Gastroesophageal sphincter (tissue), 3 donors: ENCODE data around the gene SELENOV.

Source experiments
- CTCF ChIP-seq, 4 experiments: fragments of 200-600 bp in 2 of 4; fragments of 450-650 bp in 2 of 4; sonication (generic) in 1 of 4; IDR thresholded peaks; one replicate each; pipeline ENCODE4 v1.5.1; 2017 to 2019; ENCODE audit warnings: antibody characterized with exemption in 4 of 4, mild to moderate bottlenecking in 2 of 4, moderate library complexity in 2 of 4
- POLR2AphosphoS5 ChIP-seq: sonication (generic); formaldehyde crosslinking; IDR thresholded peaks from one replicate; pipeline ENCODE4 v1.6.1; 2017; ENCODE audit warnings: antibody characterized with exemption

- TF ChIP-seq CTCF (IDR thresholded peaks at IDR 0.05): no peak
- TF ChIP-seq POLR2AphosphoS5: no peak
These were observed 20.3 kb upstream of the SELENOV start for GRCh38 chr19:39494661-39495060.
